ENCODE results near the gene SLC15A5. TPM values are rescaled to one million over a fixed set of nuclear protein-coding genes. Genes with fewer than 3 reads are reported as not detected.

SLC15A5 gene
- total RNA-seq, 2 experiments from 2014 or later = not detected

- H3K27ac Mint-ChIP-seq = no peak overlapping the region
- peaks cover 4% of the 10 kb centered on the region for H3K9me3 Mint-ChIP-seq
- no peak overlapping the region for H3K4me3 Mint-ChIP-seq
- no peaks in the 10 kb centered on the region for H3K4me1 Mint-ChIP-seq
- DNase-seq = no peak
- H3K27me3 Mint-ChIP-seq = no peaks in the 10 kb centered on the region
- no peaks in the 10 kb centered on the region for H3K36me3 Mint-ChIP-seq
These were observed 47.8 kb downstream of the SLC15A5 start for GRCh38 chr12:16229676-16230075.

- Mint-ChIP-seq H3K4me3 (no peak overlapping the region), H3K9me3 (peaks cover 4% of the 10 kb centered on the region), H3K36me3 (no peaks in the 10 kb centered on the region), H3K4me1 (no peaks in the 10 kb centered on the region), H3K27ac (no peak overlapping the region), H3K27me3 (no peaks in the 10 kb centered on the region)
- no peak for DNase-seq
These were observed 49.4 kb downstream of the SLC15A5 start for GRCh38 chr12:16228067-16228466.

- H3K27ac Mint-ChIP-seq = no peak overlapping the region
- no peaks in the 10 kb centered on the region for H3K4me1 Mint-ChIP-seq
- H3K4me3 Mint-ChIP-seq = no peak overlapping the region
- H3K9me3 Mint-ChIP-seq = no peaks in the 10 kb centered on the region
- DNase-seq = no peak
- no peaks in the 10 kb centered on the region for H3K27me3 Mint-ChIP-seq
- no peaks in the 10 kb centered on the region for H3K36me3 Mint-ChIP-seq
These were observed 51.8 kb downstream of the SLC15A5 start for GRCh38 chr12:16225692-16226091.

- no peak for DNase-seq
- no peaks in the 10 kb centered on the region for H3K36me3 Mint-ChIP-seq
- no peaks in the 10 kb centered on the region for H3K4me1 Mint-ChIP-seq
- no peaks in the 10 kb centered on the region for H3K9me3 Mint-ChIP-seq
- no peak overlapping the region for H3K4me3 Mint-ChIP-seq
- H3K27me3 Mint-ChIP-seq = no peaks in the 10 kb centered on the region
- H3K27ac Mint-ChIP-seq = no peak overlapping the region
These were observed 53.3 kb downstream of the SLC15A5 start for GRCh38 chr12:16224196-16224595.

GRCh38 chr12:16221776-16222175 is 55.7 kb downstream of the SLC15A5 start:
- H3K4me1 Mint-ChIP-seq = no peaks in the 10 kb centered on the region
- no peak overlapping the region for H3K4me3 Mint-ChIP-seq
- H3K27ac Mint-ChIP-seq = no peak overlapping the region
- no peak for DNase-seq
- H3K27me3 Mint-ChIP-seq = no peaks in the 10 kb centered on the region
- no peaks in the 10 kb centered on the region for H3K36me3 Mint-ChIP-seq
- no peaks in the 10 kb centered on the region for H3K9me3 Mint-ChIP-seq

- DNase-seq = no peak
- H3K4me1 Mint-ChIP-seq = no peaks in the 10 kb centered on the region
- no peaks in the 10 kb centered on the region for H3K27me3 Mint-ChIP-seq
- no peak overlapping the region for H3K4me3 Mint-ChIP-seq
- H3K36me3 Mint-ChIP-seq = no peaks in the 10 kb centered on the region
- H3K27ac Mint-ChIP-seq = no peak overlapping the region
- H3K9me3 Mint-ChIP-seq = no peaks in the 10 kb centered on the region
These were observed 57.4 kb downstream of the SLC15A5 start for GRCh38 chr12:16220120-16220519.

- DNase-seq = no peak
- Mint-ChIP-seq H3K27me3 (no peaks in the 10 kb centered on the region), H3K9me3 (no peaks in the 10 kb centered on the region), H3K36me3 (no peaks in the 10 kb centered on the region), H3K4me3 (no peak overlapping the region), H3K4me1 (no peaks in the 10 kb centered on the region), H3K27ac (no peak overlapping the region)
These were observed 58.3 kb downstream of the SLC15A5 start for GRCh38 chr12:16218934-16219751.

GRCh38 chr12:16218234-16218633 is 59.3 kb downstream of the SLC15A5 start:
- H3K4me1 Mint-ChIP-seq = no peaks in the 10 kb centered on the region

GRCh38 chr12:16211731-16212130 is 65.8 kb downstream of the SLC15A5 start:
- Mint-ChIP-seq H3K4me1 (no peaks in the 10 kb centered on the region), H3K27me3 (no peaks in the 10 kb centered on the region), H3K9me3 (no peaks in the 10 kb centered on the region), H3K4me3 (no peak overlapping the region), H3K27ac (no peak overlapping the region), H3K36me3 (no peaks in the 10 kb centered on the region)
- no peak for DNase-seq

More at GRCh38 chr12:16218234-16218633, 59.3 kb downstream of the SLC15A5 start:
- H3K36me3 Mint-ChIP-seq = no peaks in the 10 kb centered on the region
- H3K27ac Mint-ChIP-seq = no peak overlapping the region
- H3K4me3 Mint-ChIP-seq = no peak overlapping the region
- H3K27me3 Mint-ChIP-seq = no peaks in the 10 kb centered on the region
- no peak for DNase-seq
- no peaks in the 10 kb centered on the region for H3K9me3 Mint-ChIP-seq

GRCh38 chr12:16198884-16199283 is 78.6 kb downstream of the SLC15A5 start:
- Mint-ChIP-seq H3K36me3 (no peaks in the 10 kb centered on the region), H3K27me3 (no peaks in the 10 kb centered on the region), H3K4me3 (no peak overlapping the region), H3K9me3 (peaks cover 4% of the 10 kb centered on the region), H3K27ac (no peak overlapping the region), H3K4me1 (no peaks in the 10 kb centered on the region)
- no peak for DNase-seq

- no peak for DNase-seq
- no peaks in the 10 kb centered on the region for H3K4me1 Mint-ChIP-seq
- H3K27ac Mint-ChIP-seq = no peak overlapping the region
- H3K36me3 Mint-ChIP-seq = no peaks in the 10 kb centered on the region
- H3K27me3 Mint-ChIP-seq = no peaks in the 10 kb centered on the region
- peaks cover 4% of the 10 kb centered on the region for H3K9me3 Mint-ChIP-seq
- H3K4me3 Mint-ChIP-seq = no peak overlapping the region
These were observed 79.9 kb downstream of the SLC15A5 start for GRCh38 chr12:16197600-16197999.

GRCh38 chr12:16189849-16190248 is 87.6 kb downstream of the SLC15A5 start:
- Mint-ChIP-seq H3K9me3 (peaks cover 2% of the 10 kb centered on the region), H3K36me3 (no peaks in the 10 kb centered on the region), H3K27ac (no peak overlapping the region), H3K4me1 (no peaks in the 10 kb centered on the region), H3K4me3 (no peak overlapping the region), H3K27me3 (no peaks in the 10 kb centered on the region)
- no peak for DNase-seq

GRCh38 chr12:16187660-16188059 is 89.8 kb downstream of the SLC15A5 start:
- Mint-ChIP-seq H3K36me3 (no peaks in the 10 kb centered on the region), H3K27me3 (no peaks in the 10 kb centered on the region), H3K9me3 (peaks cover 2% of the 10 kb centered on the region), H3K4me1 (no peaks in the 10 kb centered on the region), H3K27ac (no peak overlapping the region), H3K4me3 (no peak overlapping the region)
- no peak for DNase-seq

GRCh38 chr12:16184681-16185080 is 92.8 kb downstream of the SLC15A5 start:
- Mint-ChIP-seq H3K4me3 (no peak overlapping the region), H3K4me1 (no peaks in the 10 kb centered on the region), H3K9me3 (peaks cover 2% of the 10 kb centered on the region), H3K27me3 (no peaks in the 10 kb centered on the region), H3K36me3 (no peaks in the 10 kb centered on the region), H3K27ac (no peak overlapping the region)
- DNase-seq = no peak

- no peaks in the 10 kb centered on the region for H3K27me3 Mint-ChIP-seq
- H3K4me3 Mint-ChIP-seq = no peak overlapping the region
- H3K4me1 Mint-ChIP-seq = no peaks in the 10 kb centered on the region
These were observed 93.9 kb downstream of the SLC15A5 start for GRCh38 chr12:16183541-16183940.

GRCh38 chr12:16175840-16176239 is 101.6 kb downstream of the SLC15A5 start:
- H3K36me3 Mint-ChIP-seq = no peaks in the 10 kb centered on the region
- peaks cover 4% of the 10 kb centered on the region for H3K27me3 Mint-ChIP-seq
- H3K9me3 Mint-ChIP-seq = no peaks in the 10 kb centered on the region
- H3K27ac Mint-ChIP-seq = no peak overlapping the region
- no peak overlapping the region for H3K4me3 Mint-ChIP-seq
- DNase-seq = no peak
- H3K4me1 Mint-ChIP-seq = no peaks in the 10 kb centered on the region

More at GRCh38 chr12:16183541-16183940, 93.9 kb downstream of the SLC15A5 start:
- DNase-seq = no peak
- no peak overlapping the region for H3K27ac Mint-ChIP-seq
- no peaks in the 10 kb centered on the region for H3K36me3 Mint-ChIP-seq
- peaks cover 2% of the 10 kb centered on the region for H3K9me3 Mint-ChIP-seq

All from activated naive CD8-positive, alpha-beta T cell treated with anti-CD3 and anti-CD28 coated beads for 36 hours (primary cell).